H1 (cell line): ENCODE data around the gene CIAO2A. TPM values are rescaled to one million over a fixed set of nuclear protein-coding genes. Genes with fewer than 3 reads are reported as not detected.

Experiments used
- CTCF ChIA-PET: fragments of 300-600 bp; sonication (Branson Sonifier 250); formaldehyde crosslinking; loops from one replicate; lab custom pipeline; 2021; ENCODE audit not compliant: partially characterized antibody; lab: Charles Lee
- POLR2A ChIA-PET: fragments of 300-600 bp; sonication (Branson Sonifier 250); formaldehyde crosslinking; loops from one replicate; lab custom pipeline; 2021; ENCODE audit warnings: inconsistent platforms; ENCODE audit not compliant: partially characterized antibody; lab: Charles Lee
- DNase-seq, 2 experiments: peaks; one replicate each; pipeline versions ENCODE4 v3.0.0 to v3.0.0-alpha.2; 2010 to 2022; ENCODE audit warnings: low spot score in 2 of 2, low read depth in 1 of 2, mixed read lengths in 1 of 2
- FAIRE-seq: peaks from 2 replicates; lab custom pipeline; 2011; peaks lifted over from hg19 to GRCh38; lab: Jason Lieb, UNC
- H2AFZ ChIP-seq: 2 replicates; pipeline ENCODE4 v1.8.1; 2012; ENCODE audit warnings: low read length, inconsistent platforms
- H2AK5ac ChIP-seq: 2 replicates; pipeline ENCODE4 v1.6.1; 2013; ENCODE audit warnings: low read depth, low read length
- H2BK120ac ChIP-seq: replicated peaks from 2 replicates; pipeline ENCODE3; 2013; ENCODE audit warnings: low read depth, low read length, inconsistent platforms
- H2BK12ac ChIP-seq: 2 replicates; pipeline ENCODE4 v1.6.1; 2013; ENCODE audit warnings: low read depth, low read length
- H2BK15ac ChIP-seq: 2 replicates; pipeline ENCODE4 v1.6.1; 2013; ENCODE audit warnings: low read length
- H2BK20ac ChIP-seq: 2 replicates; pipeline ENCODE4 v1.6.1; 2013; ENCODE audit warnings: low read length
- H2BK5ac ChIP-seq: 2 replicates; pipeline ENCODE4 v1.6.1; 2013; ENCODE audit warnings: low read depth, low read length
- H3K14ac ChIP-seq: 2 replicates; pipeline ENCODE4 v1.6.1; 2013; ENCODE audit warnings: inconsistent platforms; ENCODE audit not compliant: insufficient read length
- H3K18ac ChIP-seq: 2 replicates; pipeline ENCODE4 v1.6.1; 2013; ENCODE audit warnings: low read length; ENCODE audit errors: extremely low read depth
- H3K23ac ChIP-seq: 2 replicates; pipeline ENCODE4 v1.6.1; 2013; ENCODE audit warnings: inconsistent platforms; ENCODE audit not compliant: insufficient read length
- H3K23me2 ChIP-seq: 2 replicates; pipeline ENCODE4 v1.6.1; 2013; ENCODE audit warnings: low read depth, low read length
- H3K27ac ChIP-seq: 2 replicates; pipeline ENCODE4 v1.6.1; 2011; ENCODE audit warnings: low read depth, low read length, inconsistent platforms
- H3K27me3 ChIP-seq, 4 experiments: replicated peaks in 1 of 4; 1 replicate in 1 of 4; 2 replicates in 3 of 4; pipeline versions ENCODE4 v1.6.1 to v1.8.1; 2011 to 2013; ENCODE audit warnings: low read length in 3 of 4, mild to moderate bottlenecking in 3 of 4, inconsistent platforms in 2 of 4, mixed read lengths in 2 of 4, moderate library complexity in 1 of 4; ENCODE audit not compliant: control insufficient read depth in 3 of 4, insufficient read depth in 3 of 4; ENCODE audit errors: extremely low read depth in 1 of 4
- H3K36me3 ChIP-seq, 4 experiments: 2 replicates each; pipeline versions ENCODE4 v1.6.1 to v1.8.1; 2011 to 2013; ENCODE audit warnings: mild to moderate bottlenecking in 4 of 4, low read length in 3 of 4, moderate library complexity in 2 of 4, control low read depth in 1 of 4, inconsistent platforms in 1 of 4; ENCODE audit not compliant: insufficient read depth in 4 of 4, control insufficient read depth in 2 of 4
- H3K4ac ChIP-seq: replicated peaks from 2 replicates; pipeline ENCODE3; 2013; ENCODE audit warnings: low read length, low read depth, mixed read lengths, inconsistent platforms; ENCODE audit not compliant: insufficient read length
- H3K4me1 ChIP-seq, 4 experiments: replicated peaks in 1 of 4; 1 replicate in 1 of 4; 2 replicates in 3 of 4; pipeline versions ENCODE4 v1.6.1 to v1.8.1; 2011 to 2013; ENCODE audit warnings: low read length in 3 of 4, inconsistent platforms in 2 of 4, mixed read lengths in 1 of 4; ENCODE audit not compliant: insufficient read depth in 4 of 4, control insufficient read depth in 3 of 4
- H3K4me2 ChIP-seq, 2 experiments: 2 replicates each; pipeline versions ENCODE4 v1.6.1 to v1.8.1; 2011 to 2013; ENCODE audit warnings: low read depth in 2 of 2, low read length in 2 of 2, control low read depth in 1 of 2, inconsistent platforms in 1 of 2, mild to moderate bottlenecking in 1 of 2; ENCODE audit not compliant: insufficient read depth in 1 of 2
- H3K4me3 ChIP-seq, 4 experiments: fragments of 200-600, 300-600 bp in 1 of 4; sonication (generic), shearing (Covaris generic), sonication (Bioruptor Twin) in 1 of 4; 2 replicates each; pipeline versions ENCODE4 v1.5.1 to v1.8.1; 2011 to 2016; ENCODE audit warnings: low read length in 4 of 4, low read depth in 3 of 4, control low read depth in 2 of 4, inconsistent platforms in 2 of 4, mild to moderate bottlenecking in 2 of 4, mixed read lengths in 1 of 4, moderate library complexity in 1 of 4; ENCODE audit not compliant: insufficient read depth in 2 of 4; ENCODE audit errors: extremely low read depth in 1 of 4
- H3K56ac ChIP-seq: replicated peaks from 2 replicates; pipeline ENCODE3; 2013; ENCODE audit warnings: low read depth, mild to moderate bottlenecking, mixed read lengths, low read length, inconsistent platforms; ENCODE audit not compliant: insufficient read length
- H3K79me1 ChIP-seq: 2 replicates; pipeline ENCODE4 v1.6.1; 2013; ENCODE audit warnings: low read depth, low read length, control low read depth
- H3K79me2 ChIP-seq, 2 experiments: 2 replicates each; pipeline versions ENCODE4 v1.6.1 to v1.8.1; 2012 to 2013; ENCODE audit warnings: low read length in 2 of 2, mild to moderate bottlenecking in 2 of 2, inconsistent platforms in 1 of 2; ENCODE audit not compliant: insufficient read depth in 2 of 2, control insufficient read depth in 1 of 2
- H3K9ac ChIP-seq, 4 experiments: replicated peaks in 1 of 4; 1 replicate in 1 of 4; 2 replicates in 3 of 4; pipeline versions ENCODE4 v1.6.1 to v1.8.1; 2011 to 2013; ENCODE audit warnings: low read depth in 3 of 4, low read length in 3 of 4, control low read depth in 2 of 4, mild to moderate bottlenecking in 2 of 4, moderate library complexity in 2 of 4, inconsistent platforms in 1 of 4; ENCODE audit errors: extremely low read depth in 1 of 4
- H3K9me3 ChIP-seq, 2 experiments: 2 replicates each; pipeline versions ENCODE4 v1.6.1 to v1.8.1; 2012 to 2013; ENCODE audit warnings: mild to moderate bottlenecking in 2 of 2, moderate library complexity in 2 of 2, control low read depth in 1 of 2, inconsistent platforms in 1 of 2, low read depth in 1 of 2, low read length in 1 of 2, mixed read lengths in 1 of 2; ENCODE audit not compliant: insufficient read depth in 2 of 2
- H4K20me1 ChIP-seq, 2 experiments: replicated peaks in 1 of 2; 2 replicates each; pipeline versions ENCODE3 to v1.8.1; 2011 to 2013; ENCODE audit warnings: inconsistent platforms in 2 of 2, low read length in 2 of 2, mild to moderate bottlenecking in 1 of 2; ENCODE audit not compliant: insufficient read depth in 2 of 2, control insufficient read depth in 1 of 2
- H4K5ac ChIP-seq: 2 replicates; pipeline ENCODE4 v1.6.1; 2013; ENCODE audit warnings: low read length, low read depth, mixed read lengths, inconsistent platforms; ENCODE audit not compliant: insufficient read length
- H4K8ac ChIP-seq: 2 replicates; pipeline ENCODE4 v1.8.0; 2013; ENCODE audit warnings: mild to moderate bottlenecking, moderate library complexity, low read length, inconsistent platforms; ENCODE audit not compliant: insufficient read depth; ENCODE audit errors: extremely low read depth
- H4K91ac ChIP-seq: replicated peaks from 2 replicates; pipeline ENCODE3; 2013; ENCODE audit warnings: low read length, mixed read lengths, inconsistent platforms; ENCODE audit not compliant: insufficient read length
- EP300 ChIP-seq, 2 experiments: IDR thresholded peaks; 1 replicate in 1 of 2; 2 replicates in 1 of 2; pipeline ENCODE4 v1.6.1; 2011 to 2012; ENCODE audit warnings: low read depth in 2 of 2, low read length in 2 of 2, mild to moderate bottlenecking in 2 of 2, borderline replicate concordance in 1 of 2, inconsistent platforms in 1 of 2, moderate library complexity in 1 of 2
- SIRT6 ChIP-seq: IDR thresholded peaks from one replicate; pipeline ENCODE4 v1.7.1; 2012; ENCODE audit warnings: low read length, inconsistent platforms
- TAF1 ChIP-seq: IDR thresholded peaks from 2 replicates; pipeline ENCODE4 v1.6.1; 2011; ENCODE audit warnings: mild to moderate bottlenecking, low read depth, low read length
- YY1 ChIP-seq: IDR thresholded peaks from 2 replicates; pipeline ENCODE4 v1.6.1; 2011; ENCODE audit warnings: low read depth, mild to moderate bottlenecking, low read length
- whole genome bisulfite sequencing, 2 experiments: shearing (Covaris generic) in 1 of 2; methylation state at CpG; one replicate each; pipeline versions ENCODE4 v1.1.6 to v1.1.7; 2013 to 2015; ENCODE audit warnings: low lambda C conversion rate in 2 of 2, mixed read lengths in 2 of 2, inconsistent platforms in 1 of 2, low coverage in 1 of 2, missing lambda C conversion rate in 1 of 2; ENCODE audit not compliant: insufficient replicate concordance in 2 of 2, insufficient coverage in 1 of 2, insufficient read length in 1 of 2; ENCODE audit errors: extremely low coverage in 1 of 2, missing lambda C conversion rate in 1 of 2; 5-methylcytosine and 5-hydroxymethylcytosine counted together
- long read RNA-seq, 2 experiments: library from RNA in 1 of 2; library from capped mRNA in 1 of 2; stranded (forward); transcript quantifications; one replicate each; pipeline ENCODE4 v2.0.0, GENCODE V29; 2021; ENCODE audit warnings: inconsistent platforms in 1 of 2
- polyA minus RNA-seq, 3 experiments: library from RNA; depleted of rRNA, polyadenylated mRNA; stranded (reverse); fragments of >200 nt; gene quantifications; 1 replicate in 2 of 3; 2 replicates in 1 of 3; pipeline ENCODE4 v1.2.3, GENCODE V29; 2011
- polyA plus RNA-seq, 7 experiments: library from polyadenylated mRNA; depleted of rRNA in 3 of 7; stranded (reverse) in 5 of 7; unstranded in 2 of 7; fragments of >200 nt in 5 of 7; fragments of 200-250 nt in 2 of 7; gene quantifications; 1 replicate in 5 of 7; 2 replicates in 1 of 7; 4 replicates in 1 of 7; pipeline versions ENCODE4 v1.2.1 to v1.2.3, GENCODE V29; 2011 to 2013; ENCODE audit warnings: missing spikeins in 2 of 7, mixed read lengths in 2 of 7
- total RNA-seq: library from RNA; stranded (reverse); fragmentation: NEBNext Ultra II Directional; extraction: Animal tissue kit (Norgen Biotek cat#: 25700); gene quantifications from 2 replicates; pipeline ENCODE4 v1.2.1, GENCODE V29; 2021

CIAO2A gene
- total RNA-seq: 86.5 and 89.3 TPM in 2 replicates
- polyA plus RNA-seq (2011; rRNA removed): 40.7 and 76.4 TPM in 2 replicates
- polyA plus RNA-seq (2011; cell fraction: cytosol; rRNA removed): 87.4 TPM
- 29.0 TPM for polyA plus RNA-seq (2011; cell fraction: nucleus; rRNA removed)
- polyA plus RNA-seq (2012, experiment 1 of 2): 55.9 to 82.6 TPM (median 60.0 TPM) in 4 replicates
- 129 TPM for polyA plus RNA-seq (2012, experiment 2 of 2)
- polyA plus RNA-seq (2013, experiment 1 of 2): 62.6 TPM
- polyA plus RNA-seq (2013, experiment 2 of 2): 63.5 TPM
- polyA minus RNA-seq (2011; rRNA and poly(A)+ RNA removed): 11.1 and 13.9 TPM in 2 replicates
- 19.9 TPM for polyA minus RNA-seq (2011; cell fraction: cytosol; rRNA and poly(A)+ RNA removed)
- 13.8 TPM for polyA minus RNA-seq (2011; cell fraction: nucleus; rRNA and poly(A)+ RNA removed)
- long read RNA-seq, experiment 1, transcript CIAO2A-201 (5 exons, 1,105 nt): major isoform, 85 of 127 reads
- long read RNA-seq, experiment 1, transcript CIAO2A-202 (4 exons, 826 nt): minor isoform, 22 of 127 reads
- long read RNA-seq, experiment 1, partial matches to known transcripts: 11 of 127 reads
- long read RNA-seq, experiment 1, other reads (novel, unspliced or antisense): 9 of 127 reads
- long read RNA-seq, experiment 2, transcript CIAO2A-201 (5 exons, 1,105 nt): major isoform, 213 of 298 reads
- long read RNA-seq, experiment 2, transcript CIAO2A-202 (4 exons, 826 nt): minor isoform, 81 of 298 reads
- long read RNA-seq, experiment 2, partial matches to known transcripts: 0 of 298 reads
- long read RNA-seq, experiment 2, other reads (novel, unspliced or antisense): 4 of 298 reads

DNA sequence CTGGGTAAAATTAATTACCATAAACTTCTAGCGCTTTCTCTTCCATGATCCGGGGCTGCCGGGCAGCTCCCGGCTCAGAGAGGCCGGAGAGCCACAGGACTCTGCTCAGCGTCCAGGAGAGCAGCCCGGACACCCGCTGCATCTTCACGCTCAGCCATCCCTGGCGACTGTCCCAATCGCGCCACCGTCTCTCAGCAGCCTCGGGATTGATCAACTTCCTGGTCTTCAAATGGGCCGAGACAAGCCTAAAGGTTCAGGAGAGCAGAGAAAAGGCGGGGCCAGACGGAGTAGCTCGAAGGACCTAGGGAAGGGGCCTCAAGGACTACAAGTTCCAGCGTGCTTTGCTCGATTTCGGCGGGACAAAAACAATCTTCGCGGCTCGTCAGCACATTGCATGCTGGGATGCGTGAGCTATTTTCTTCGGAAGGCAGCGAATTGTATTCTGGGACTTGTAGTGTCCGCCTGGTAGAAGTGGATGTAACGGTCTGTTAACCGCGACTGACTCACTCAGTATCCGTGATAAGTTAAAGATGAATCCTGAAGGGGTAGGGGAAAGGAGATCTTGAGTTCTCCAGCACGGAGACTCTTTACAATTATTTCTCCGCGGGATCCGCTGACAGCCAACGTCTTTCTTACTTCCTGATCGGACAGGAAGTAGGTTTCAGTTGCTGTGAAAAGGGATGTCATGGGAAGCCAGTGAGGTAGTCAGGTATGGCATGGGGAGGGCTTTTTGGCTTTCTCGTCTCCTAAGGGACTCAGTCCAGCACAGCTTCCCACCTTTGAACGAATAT lies at the start of gene CIAO2A:
CIAO2A (minus strand) TSS at position 212 of the 791 bp plus-strand sequence; CDS start at position 142, 70 bp downstream.
- no peak within 1 kb of the TSS for H4K91ac ChIP-seq
- peaks cover 0 to 52% of the 10 kb centered on the region in 2 experiments; a peak in 2 of 4 replicates for H3K79me2 ChIP-seq
- peak within 1 kb of the TSS; percentile 78 to 92 (median 83) for H3K4me3 ChIP-seq
- H4K5ac ChIP-seq: peak within 1 kb of the TSS; percentile 79
- H3K4me1 ChIP-seq: peaks cover 2 to 6% (median 4%) of the 10 kb centered on the region in 4 experiments
- no peak within 1 kb of the TSS for H2AK5ac ChIP-seq
- peak within 1 kb of the TSS; percentile 66 for H3K27ac ChIP-seq
- peak within 1 kb of the TSS; percentile 84; the same call in 1 of the 2 replicates for H2BK15ac ChIP-seq
- peak within 1 kb of the TSS; percentile 35 for H3K56ac ChIP-seq
- H2BK20ac ChIP-seq: peak within 1 kb of the TSS; percentile 75
- no peaks in the 10 kb centered on the region for H3K9me3 ChIP-seq
- no peak within 1 kb of the TSS for H2BK120ac ChIP-seq
- H3K23me2 ChIP-seq: peaks cover 12% of the 10 kb centered on the region
- peak within 1 kb of the TSS; percentile 75 for H2BK12ac ChIP-seq
- DNase-seq (peak; percentile 88 to 95), FAIRE-seq (peak; percentile 65)
- H3K27me3 ChIP-seq: no peaks in the 10 kb centered on the region
- H3K18ac ChIP-seq: peak within 1 kb of the TSS; percentile 98
- peaks cover 0 to 9% (median 0%) of the 10 kb centered on the region in 4 experiments; a peak in 2 of 8 replicates for H3K36me3 ChIP-seq
- H3K4ac ChIP-seq: no peak within 1 kb of the TSS
- WGBS, 2 experiments: 2% methylated on average over 38 of the region's 41 CpGs; no CpG with 5 or more reads in 1 of the 2 experiments
- H2AFZ ChIP-seq: peak within 1 kb of the TSS; percentile 99
- H2BK5ac ChIP-seq: peak within 1 kb of the TSS; percentile 80
- H3K79me1 ChIP-seq: peaks cover 4% of the 10 kb centered on the region
- ChIA-PET POLR2A (interaction anchor here (0.6 to 2.1 kb wide), 16 partner anchors 10 to 493 kb away, joined by 3 to 10 read pairs (median 3); partner anchors contain the start of gene PPIB), CTCF (interaction anchor here (0.6 to 2.1 kb wide), 9 partner anchors 11 to 293 kb away, joined by 3 to 8 read pairs (median 3); no protein-coding TSS in a partner anchor)
- no peak within 1 kb of the TSS for H3K23ac ChIP-seq
- peak within 1 kb of the TSS; percentile 32 to 94 (median 84) for H3K9ac ChIP-seq
- H3K14ac ChIP-seq: no peak within 1 kb of the TSS
- H3K4me2 ChIP-seq: peak within 1 kb of the TSS; percentile 85 to 92
- H4K8ac ChIP-seq: peak within 1 kb of the TSS; percentile 88; the same call in 1 of the 2 replicates
- H4K20me1 ChIP-seq: peaks cover 0 to 2% of the 10 kb centered on the region in 2 experiments
- TF ChIP-seq TAF1 (peak; percentile 83), YY1 (no peak), SIRT6 (no peak), EP300 (IDR thresholded peaks at IDR 0.05; ENCODE audit: borderline replicate concordance in 1 of 2, low read depth in 2 of 2, low read length in 2 of 2) (no peak)
